HepG2 (cell line): Measurements from ENCODE around the gene CLEC18C. TPM values are rescaled to one million over a fixed set of nuclear protein-coding genes. Genes with fewer than 3 reads are reported as not detected.
A peak's percentile ranks its signal among the peaks of the same experiment; 100 is the strongest.
"Not testable (repeated sequence)": the region's sequence is repeated elsewhere in the genome, so short reads cannot be mapped to it uniquely, and the experiment has no call there.

Experiments
- ATAC-seq: fragments of 200-7000 bp; cut with Tn5 transposase; 3 replicates; pipeline ENCODE4 v1.9.1; 2020; ENCODE audit warnings: mild to moderate bottlenecking, moderate library complexity
- BruUV-seq: library from RNA; stranded (reverse); fragments of 400-500 nt; replicated peaks from 2 replicates; lab custom pipeline; 2021; lab: Mats Ljungman, UMichigan
- CTCF ChIA-PET: fragments of 300-600 bp; formaldehyde crosslinking; extraction: SDS; loops from one replicate; lab custom pipeline; 2021; ENCODE audit warnings: low total read pairs, inconsistent platforms, low intra/inter-chr PET ratio; lab: Yijun Ruan, JAX
- POLR2A ChIA-PET: fragments of 350-600 bp; sonication (Branson Sonifier 250); formaldehyde crosslinking; loops from one replicate; lab custom pipeline; 2020; ENCODE audit warnings: antibody characterized with exemption, inconsistent platforms; lab: Yijun Ruan, JAX
- DNase-seq: peaks from one replicate; pipeline ENCODE4 v3.0.0-alpha.2; 2015; ENCODE audit warnings: low spot score
- FAIRE-seq: peaks from 3 replicates; lab custom pipeline; 2011; peaks lifted over from hg19 to GRCh38; lab: Jason Lieb, UNC
- H2AFZ ChIP-seq: one replicate; pipeline ENCODE4 v1.6.1; 2011; ENCODE audit warnings: low read length, inconsistent platforms
- H3K27ac ChIP-seq: fragments of 300-600 bp; 3 replicates; pipeline ENCODE4 v1.8.0; 2011; ENCODE audit warnings: mixed run types, mild to moderate bottlenecking, mixed read lengths, low read length, inconsistent platforms; ENCODE audit not compliant: insufficient read depth; ENCODE audit errors: extremely low read length
- H3K27me3 ChIP-seq, 2 experiments: fragments of 200-600 bp in 1 of 2; 2 replicates in 1 of 2; 3 replicates in 1 of 2; pipeline versions ENCODE4 v1.6.0 to v1.8.0; 2011; ENCODE audit warnings: low read length in 2 of 2, mild to moderate bottlenecking in 2 of 2, moderate library complexity in 2 of 2, inconsistent platforms in 1 of 2; ENCODE audit not compliant: insufficient read depth in 2 of 2, control insufficient read depth in 1 of 2
- H3K36me3 ChIP-seq, 2 experiments: fragments of 200-600 bp in 1 of 2; replicated peaks in 1 of 2; 2 replicates in 1 of 2; 3 replicates in 1 of 2; pipeline versions ENCODE4 v1.5.1 to v1.8.0; 2011; ENCODE audit warnings: low read length in 2 of 2, inconsistent platforms in 1 of 2; ENCODE audit not compliant: insufficient read depth in 2 of 2, control insufficient read depth in 1 of 2
- H3K4me1 ChIP-seq: 2 replicates; pipeline ENCODE4 v1.5.1; 2012; ENCODE audit warnings: low read length, inconsistent platforms; ENCODE audit not compliant: insufficient read depth
- H3K4me2 ChIP-seq: 2 replicates; pipeline ENCODE4 v1.6.0; 2011; ENCODE audit warnings: low read depth, low read length, inconsistent platforms
- H3K4me3 ChIP-seq, 3 experiments: fragments of 200-600 bp in 1 of 3; sonication (generic), shearing (Covaris generic) in 1 of 3; replicated peaks in 1 of 3; 2 replicates each; pipeline ENCODE4 v1.5.1; 2011 to 2016; ENCODE audit warnings: low read length in 3 of 3, inconsistent platforms in 2 of 3, low read depth in 2 of 3, mild to moderate bottlenecking in 2 of 3, control low read depth in 1 of 3, mixed read lengths in 1 of 3; ENCODE audit not compliant: insufficient read depth in 1 of 3
- H3K79me2 ChIP-seq: one replicate; pipeline ENCODE4 v1.6.1; 2011; ENCODE audit warnings: low read length, inconsistent platforms; ENCODE audit not compliant: insufficient read depth
- H3K9ac ChIP-seq: 2 replicates; pipeline ENCODE4 v1.6.0; 2011; ENCODE audit warnings: mild to moderate bottlenecking, low read depth, low read length, inconsistent platforms; ENCODE audit not compliant: insufficient read depth
- H3K9me3 ChIP-seq: 2 replicates; pipeline ENCODE4 v1.5.1; 2012; ENCODE audit warnings: mild to moderate bottlenecking, low read length
- H4K20me1 ChIP-seq: 2 replicates; pipeline ENCODE4 v1.6.0; 2011; ENCODE audit warnings: inconsistent platforms, mild to moderate bottlenecking, low read length, moderate library complexity; ENCODE audit not compliant: insufficient read depth
- ZNF263 ChIP-seq: sonication (generic); formaldehyde crosslinking; IDR thresholded peaks from 2 replicates; pipeline ENCODE4 v1.4.0; 2020; ENCODE audit warnings: missing genetic modification reagents
- WGBS: methylation state at CpG from one replicate; pipeline ENCODE4 v1.1.6; 2017; ENCODE audit warnings: low lambda C conversion rate; 5-methylcytosine and 5-hydroxymethylcytosine counted together
- in situ Hi-C: cut with HindIII; loops from 2 replicates; pipeline ENCODE4 v1.10.0; 2017; ENCODE audit warnings: low pct_unique_long_range_greater_than_20kb; ENCODE audit not compliant: extremely low pct_ligation_motif_present
- intact Hi-C: fragments of 100-400 bp; cut with micrococcal nuclease; formaldehyde crosslinking; loops from one replicate; pipeline ENCODE4 v1.10.0; 2022; ENCODE audit not compliant: unreplicated experiment
- polyA plus RNA-seq, 8 experiments: library from polyadenylated mRNA; depleted of rRNA in 3 of 8; stranded (reverse) in 7 of 8; unstranded in 1 of 8; fragments of >200 nt; fragmentation: Illumina TruSeq in 4 of 8; extraction: Trizol in 4 of 8; gene quantifications; 2 replicates each; pipeline versions ENCODE4 v1.2.1 to v1.2.3, GENCODE V29; 2011 to 2016; ENCODE audit warnings: low read depth in 4 of 8, missing spikeins in 1 of 8, mixed read lengths in 1 of 8; ENCODE audit not compliant: insufficient read depth in 1 of 8
- total RNA-seq, 5 experiments: library from RNA; depleted of rRNA; stranded (reverse); fragments of >200 nt; fragmentation: Illumina TruSeq; extraction: Trizol; gene quantifications; 2 replicates each; pipeline ENCODE4 v1.2.3, GENCODE V29; 2016; ENCODE audit warnings: low read depth in 1 of 5

The CLEC18C gene
- total and polyA plus RNA-seq, 2 of the 13 experiments (the other 11 are each of a cell fraction or from before 2014, with no cell fraction given): 0.15 to 0.29 TPM

- POLR2A ChIA-PET: not testable (repeated sequence)
- ATAC-seq: peak; percentile 54
These were observed 23.2 kb downstream of the CLEC18C start for GRCh38 chr16:70196683-70197300.

GRCh38 chr16:70197611-70198010 lies 24.0 kb downstream of the CLEC18C start:
- POLR2A ChIA-PET, H3K79me2 ChIP-seq: not testable (repeated sequence)

More at GRCh38 chr16:70196683-70197300, 23.2 kb downstream of the CLEC18C start:
- DNase-seq, intact Hi-C loops, H3K4me3 ChIP-seq, FAIRE-seq, H3K36me3 ChIP-seq, H4K20me1 ChIP-seq, H3K9ac ChIP-seq, H3K27ac ChIP-seq, BruUV-seq, CTCF ChIA-PET, H3K27me3 ChIP-seq, H3K9me3 ChIP-seq, H3K79me2 ChIP-seq, H2AFZ ChIP-seq, in situ Hi-C loops: not testable (repeated sequence)
- WGBS: 35% methylated on average over 6 of the region's 12 CpGs
- H3K4me2 ChIP-seq: peak overlapping the region; percentile 36; the same call in 1 of the 2 replicates
- peak; percentile 31; the same call in 1 of the 2 replicates for TF ChIP-seq ZNF263 (CRISPR knock-in tag)
- peaks cover 20% of the 10 kb centered on the region for H3K4me1 ChIP-seq

More at GRCh38 chr16:70197611-70198010, 24.0 kb downstream of the CLEC18C start:
- FAIRE-seq, H3K9ac ChIP-seq, H3K4me2 ChIP-seq, CTCF ChIA-PET, intact Hi-C loops, H2AFZ ChIP-seq, BruUV-seq, DNase-seq, H3K36me3 ChIP-seq, H3K27me3 ChIP-seq, H4K20me1 ChIP-seq, H3K4me3 ChIP-seq, in situ Hi-C loops, H3K9me3 ChIP-seq, H3K27ac ChIP-seq: not testable (repeated sequence)
- ATAC-seq: peak; percentile 33
- H3K4me1 ChIP-seq: peaks cover 20% of the 10 kb centered on the region
- 66% methylated on average over 5 of the region's 7 CpGs for WGBS
